HL-60/S4 treated with retinoic acid at 250 ng/mL for 4 days and 3 days (cell line): ENCODE measurements around the gene AGAP3.

ENCODE experiments used
- in situ Hi-C: fragments of 300-500 bp; cut with MboI; formaldehyde crosslinking; loops from 2 replicates; pipeline ENCODE4 v1.7.0; 2022; ENCODE audit warnings: low sequenced_read_pairs

AGAP3 gene

GRCh38 chr7:151107882-151108281 is 21.6 kb downstream of the AGAP3 start:
- in situ Hi-C loops: no loop called here

- in situ Hi-C loops: no loop called here
These were observed 23.1 kb downstream of the AGAP3 start for GRCh38 chr7:151109094-151110048.

- in situ Hi-C loops: no loop called here
These were observed 24.1 kb downstream of the AGAP3 start for GRCh38 chr7:151110236-151110940.

GRCh38 chr7:151110941-151111645 is 24.8 kb downstream of the AGAP3 start:
- in situ Hi-C loops: no loop called here

GRCh38 chr7:151113344-151114150 is 27.3 kb downstream of the AGAP3 start:
- in situ Hi-C loops: no loop called here

- in situ Hi-C loops: no loop called here
These were observed 28.1 kb downstream of the AGAP3 start for GRCh38 chr7:151114151-151115090.

GRCh38 chr7:151115121-151115835 is 29.0 kb downstream of the AGAP3 start:
- in situ Hi-C loops: no loop called here

GRCh38 chr7:151115836-151116418 is 29.7 kb downstream of the AGAP3 start:
- in situ Hi-C loops: no loop called here

- in situ Hi-C loops: no loop called here
These were observed 30.5 kb downstream of the AGAP3 start for GRCh38 chr7:151116603-151117440.

- in situ Hi-C loops: no loop called here
These were observed 31.3 kb downstream of the AGAP3 start for GRCh38 chr7:151117565-151117964.

- in situ Hi-C loops: no loop called here
These were observed 32.1 kb downstream of the AGAP3 start for GRCh38 chr7:151118108-151119054.

GRCh38 chr7:151119055-151119415 is 32.8 kb downstream of the AGAP3 start:
- in situ Hi-C loops: no loop called here

- in situ Hi-C loops: no loop called here
These were observed 33.6 kb downstream of the AGAP3 start for GRCh38 chr7:151119902-151120301.

GRCh38 chr7:151120896-151121295 is 34.6 kb downstream of the AGAP3 start:
- in situ Hi-C loops: no loop called here

GRCh38 chr7:151121380-151122170 is 35.3 kb downstream of the AGAP3 start:
- in situ Hi-C loops: no loop called here

- in situ Hi-C loops: no loop called here
These were observed 36.0 kb downstream of the AGAP3 start for GRCh38 chr7:151122276-151122675.
